H1 (cell line): Measurements from ENCODE around the gene ZNF407. TPM values are rescaled to one million over a fixed set of nuclear protein-coding genes. Genes with fewer than 3 reads are reported as not detected.

ENCODE experiments used
- CTCF ChIA-PET: fragments of 300-600 bp; sonication (Branson Sonifier 250); formaldehyde crosslinking; loops from one replicate; lab custom pipeline; 2021; ENCODE audit not compliant: partially characterized antibody; lab: Charles Lee
- POLR2A ChIA-PET: fragments of 300-600 bp; sonication (Branson Sonifier 250); formaldehyde crosslinking; loops from one replicate; lab custom pipeline; 2021; ENCODE audit warnings: inconsistent platforms; ENCODE audit not compliant: partially characterized antibody; lab: Charles Lee
- DNase-seq, 2 experiments: peaks; one replicate each; pipeline versions ENCODE4 v3.0.0 to v3.0.0-alpha.2; 2010 to 2022; ENCODE audit warnings: low spot score in 2 of 2, low read depth in 1 of 2, mixed read lengths in 1 of 2
- FAIRE-seq: peaks from 2 replicates; lab custom pipeline; 2011; peaks lifted over from hg19 to GRCh38; lab: Jason Lieb, UNC
- H2AFZ ChIP-seq: 2 replicates; pipeline ENCODE4 v1.8.1; 2012; ENCODE audit warnings: low read length, inconsistent platforms
- H2AK5ac ChIP-seq: 2 replicates; pipeline ENCODE4 v1.6.1; 2013; ENCODE audit warnings: low read depth, low read length
- H2BK120ac ChIP-seq: replicated peaks from 2 replicates; pipeline ENCODE3; 2013; ENCODE audit warnings: low read depth, low read length, inconsistent platforms
- H2BK12ac ChIP-seq: 2 replicates; pipeline ENCODE4 v1.6.1; 2013; ENCODE audit warnings: low read depth, low read length
- H2BK15ac ChIP-seq: 2 replicates; pipeline ENCODE4 v1.6.1; 2013; ENCODE audit warnings: low read length
- H2BK20ac ChIP-seq: 2 replicates; pipeline ENCODE4 v1.6.1; 2013; ENCODE audit warnings: low read length
- H2BK5ac ChIP-seq: 2 replicates; pipeline ENCODE4 v1.6.1; 2013; ENCODE audit warnings: low read depth, low read length
- H3K14ac ChIP-seq: 2 replicates; pipeline ENCODE4 v1.6.1; 2013; ENCODE audit warnings: inconsistent platforms; ENCODE audit not compliant: insufficient read length
- H3K18ac ChIP-seq: 2 replicates; pipeline ENCODE4 v1.6.1; 2013; ENCODE audit warnings: low read length; ENCODE audit errors: extremely low read depth
- H3K23ac ChIP-seq: 2 replicates; pipeline ENCODE4 v1.6.1; 2013; ENCODE audit warnings: inconsistent platforms; ENCODE audit not compliant: insufficient read length
- H3K23me2 ChIP-seq: 2 replicates; pipeline ENCODE4 v1.6.1; 2013; ENCODE audit warnings: low read depth, low read length
- H3K27ac ChIP-seq: 2 replicates; pipeline ENCODE4 v1.6.1; 2011; ENCODE audit warnings: low read depth, low read length, inconsistent platforms
- H3K27me3 ChIP-seq, 4 experiments: replicated peaks in 1 of 4; 1 replicate in 1 of 4; 2 replicates in 3 of 4; pipeline versions ENCODE4 v1.6.1 to v1.8.1; 2011 to 2013; ENCODE audit warnings: low read length in 3 of 4, mild to moderate bottlenecking in 3 of 4, inconsistent platforms in 2 of 4, mixed read lengths in 2 of 4, moderate library complexity in 1 of 4; ENCODE audit not compliant: control insufficient read depth in 3 of 4, insufficient read depth in 3 of 4; ENCODE audit errors: extremely low read depth in 1 of 4
- H3K36me3 ChIP-seq, 4 experiments: 2 replicates each; pipeline versions ENCODE4 v1.6.1 to v1.8.1; 2011 to 2013; ENCODE audit warnings: mild to moderate bottlenecking in 4 of 4, low read length in 3 of 4, moderate library complexity in 2 of 4, control low read depth in 1 of 4, inconsistent platforms in 1 of 4; ENCODE audit not compliant: insufficient read depth in 4 of 4, control insufficient read depth in 2 of 4
- H3K4ac ChIP-seq: replicated peaks from 2 replicates; pipeline ENCODE3; 2013; ENCODE audit warnings: low read length, low read depth, mixed read lengths, inconsistent platforms; ENCODE audit not compliant: insufficient read length
- H3K4me1 ChIP-seq, 4 experiments: replicated peaks in 1 of 4; 1 replicate in 1 of 4; 2 replicates in 3 of 4; pipeline versions ENCODE4 v1.6.1 to v1.8.1; 2011 to 2013; ENCODE audit warnings: low read length in 3 of 4, inconsistent platforms in 2 of 4, mixed read lengths in 1 of 4; ENCODE audit not compliant: insufficient read depth in 4 of 4, control insufficient read depth in 3 of 4
- H3K4me2 ChIP-seq, 2 experiments: 2 replicates each; pipeline versions ENCODE4 v1.6.1 to v1.8.1; 2011 to 2013; ENCODE audit warnings: low read depth in 2 of 2, low read length in 2 of 2, control low read depth in 1 of 2, inconsistent platforms in 1 of 2, mild to moderate bottlenecking in 1 of 2; ENCODE audit not compliant: insufficient read depth in 1 of 2
- H3K4me3 ChIP-seq, 4 experiments: fragments of 200-600, 300-600 bp in 1 of 4; sonication (generic), shearing (Covaris generic), sonication (Bioruptor Twin) in 1 of 4; 2 replicates each; pipeline versions ENCODE4 v1.5.1 to v1.8.1; 2011 to 2016; ENCODE audit warnings: low read length in 4 of 4, low read depth in 3 of 4, control low read depth in 2 of 4, inconsistent platforms in 2 of 4, mild to moderate bottlenecking in 2 of 4, mixed read lengths in 1 of 4, moderate library complexity in 1 of 4; ENCODE audit not compliant: insufficient read depth in 2 of 4; ENCODE audit errors: extremely low read depth in 1 of 4
- H3K56ac ChIP-seq: replicated peaks from 2 replicates; pipeline ENCODE3; 2013; ENCODE audit warnings: low read depth, mild to moderate bottlenecking, mixed read lengths, low read length, inconsistent platforms; ENCODE audit not compliant: insufficient read length
- H3K79me1 ChIP-seq: 2 replicates; pipeline ENCODE4 v1.6.1; 2013; ENCODE audit warnings: low read depth, low read length, control low read depth
- H3K79me2 ChIP-seq, 2 experiments: 2 replicates each; pipeline versions ENCODE4 v1.6.1 to v1.8.1; 2012 to 2013; ENCODE audit warnings: low read length in 2 of 2, mild to moderate bottlenecking in 2 of 2, inconsistent platforms in 1 of 2; ENCODE audit not compliant: insufficient read depth in 2 of 2, control insufficient read depth in 1 of 2
- H3K9ac ChIP-seq, 4 experiments: replicated peaks in 1 of 4; 1 replicate in 1 of 4; 2 replicates in 3 of 4; pipeline versions ENCODE4 v1.6.1 to v1.8.1; 2011 to 2013; ENCODE audit warnings: low read depth in 3 of 4, low read length in 3 of 4, control low read depth in 2 of 4, mild to moderate bottlenecking in 2 of 4, moderate library complexity in 2 of 4, inconsistent platforms in 1 of 4; ENCODE audit errors: extremely low read depth in 1 of 4
- H3K9me3 ChIP-seq, 2 experiments: 2 replicates each; pipeline versions ENCODE4 v1.6.1 to v1.8.1; 2012 to 2013; ENCODE audit warnings: mild to moderate bottlenecking in 2 of 2, moderate library complexity in 2 of 2, control low read depth in 1 of 2, inconsistent platforms in 1 of 2, low read depth in 1 of 2, low read length in 1 of 2, mixed read lengths in 1 of 2; ENCODE audit not compliant: insufficient read depth in 2 of 2
- H4K20me1 ChIP-seq, 2 experiments: replicated peaks in 1 of 2; 2 replicates each; pipeline versions ENCODE3 to v1.8.1; 2011 to 2013; ENCODE audit warnings: inconsistent platforms in 2 of 2, low read length in 2 of 2, mild to moderate bottlenecking in 1 of 2; ENCODE audit not compliant: insufficient read depth in 2 of 2, control insufficient read depth in 1 of 2
- H4K5ac ChIP-seq: 2 replicates; pipeline ENCODE4 v1.6.1; 2013; ENCODE audit warnings: low read length, low read depth, mixed read lengths, inconsistent platforms; ENCODE audit not compliant: insufficient read length
- H4K8ac ChIP-seq: 2 replicates; pipeline ENCODE4 v1.8.0; 2013; ENCODE audit warnings: mild to moderate bottlenecking, moderate library complexity, low read length, inconsistent platforms; ENCODE audit not compliant: insufficient read depth; ENCODE audit errors: extremely low read depth
- H4K91ac ChIP-seq: replicated peaks from 2 replicates; pipeline ENCODE3; 2013; ENCODE audit warnings: low read length, mixed read lengths, inconsistent platforms; ENCODE audit not compliant: insufficient read length
- ATF2 ChIP-seq: IDR thresholded peaks from 2 replicates; pipeline ENCODE4 v1.6.1; 2012; ENCODE audit warnings: low read length, inconsistent platforms
- BACH1 ChIP-seq: IDR thresholded peaks from 2 replicates; pipeline ENCODE4 v1.6.1; 2012; ENCODE audit warnings: low read length, improper control_type of control experiment
- JUND ChIP-seq: IDR thresholded peaks from 2 replicates; pipeline ENCODE4 v1.6.1; 2011; ENCODE audit warnings: mild to moderate bottlenecking, improper control_type of control experiment, low read length
- POU5F1 ChIP-seq: IDR thresholded peaks from 2 replicates; pipeline ENCODE4 v1.6.1; 2011; ENCODE audit warnings: low read depth, mild to moderate bottlenecking, low read length, moderate library complexity
- RBBP5 ChIP-seq: IDR thresholded peaks from 2 replicates; pipeline ENCODE4 v1.7.1; 2012; ENCODE audit warnings: low read depth, mild to moderate bottlenecking, inconsistent platforms, low read length, moderate library complexity, borderline replicate concordance
- RFX5 ChIP-seq: IDR thresholded peaks from 2 replicates; pipeline ENCODE4 v1.6.1; 2011; ENCODE audit warnings: low read depth, low read length, improper control_type of control experiment, borderline replicate concordance
- SUZ12 ChIP-seq: fragments of 200-600 bp; sonication (generic); IDR thresholded peaks from 2 replicates; pipeline ENCODE4 v1.6.1; 2012; ENCODE audit warnings: mild to moderate bottlenecking, inconsistent platforms, low read length, moderate library complexity, mixed read lengths
- TAF7 ChIP-seq: optimal IDR thresholded peaks from 2 replicates; pipeline ENCODE3; 2011; ENCODE audit warnings: low read depth, mild to moderate bottlenecking, inconsistent platforms, low read length, moderate library complexity, borderline replicate concordance
- WGBS, 2 experiments: shearing (Covaris generic) in 1 of 2; methylation state at CpG; one replicate each; pipeline versions ENCODE4 v1.1.6 to v1.1.7; 2013 to 2015; ENCODE audit warnings: low lambda C conversion rate in 2 of 2, mixed read lengths in 2 of 2, inconsistent platforms in 1 of 2, low coverage in 1 of 2, missing lambda C conversion rate in 1 of 2; ENCODE audit not compliant: insufficient replicate concordance in 2 of 2, insufficient coverage in 1 of 2, insufficient read length in 1 of 2; ENCODE audit errors: extremely low coverage in 1 of 2, missing lambda C conversion rate in 1 of 2; 5-methylcytosine and 5-hydroxymethylcytosine counted together
- polyA plus RNA-seq, 7 experiments: library from polyadenylated mRNA; depleted of rRNA in 3 of 7; stranded (reverse) in 5 of 7; unstranded in 2 of 7; fragments of >200 nt in 5 of 7; fragments of 200-250 nt in 2 of 7; gene quantifications; 1 replicate in 5 of 7; 2 replicates in 1 of 7; 4 replicates in 1 of 7; pipeline versions ENCODE4 v1.2.1 to v1.2.3, GENCODE V29; 2011 to 2013; ENCODE audit warnings: missing spikeins in 2 of 7, mixed read lengths in 2 of 7
- total RNA-seq: library from RNA; stranded (reverse); fragmentation: NEBNext Ultra II Directional; extraction: Animal tissue kit (Norgen Biotek cat#: 25700); gene quantifications from 2 replicates; pipeline ENCODE4 v1.2.1, GENCODE V29; 2021

ZNF407 gene
- total and polyA plus RNA-seq, 2 of the 8 experiments (the other 6 are each of a cell fraction or from before 2014, with no cell fraction given) = 1.5 to 6.8 TPM

GRCh38 chr18:74562131-74562730 lies 35.4 kb upstream of the ZNF407 start:
- FAIRE-seq = no peak
- ChIA-PET CTCF (interaction anchor here (0.7 to 1.2 kb wide), 4 partner anchors 9 to 278 kb away, joined by 3 to 5 read pairs (median 5); no protein-coding TSS in a partner anchor), POLR2A (no interaction called here)

More at GRCh38 chr18:74562131-74562730, 35.4 kb upstream of the ZNF407 start:
- no peak overlapping the region for H3K27ac ChIP-seq
- H2BK12ac ChIP-seq = no peak overlapping the region
- H2AFZ ChIP-seq = no peak overlapping the region
- no peak overlapping the region for H3K14ac ChIP-seq
- H4K91ac ChIP-seq = no peak overlapping the region
- no peaks in the 10 kb centered on the region for H3K79me2 ChIP-seq
- no peak overlapping the region for H3K4ac ChIP-seq
- DNase-seq = no peak
- H3K4me3 ChIP-seq = no peak overlapping the region
- no peak overlapping the region for H3K56ac ChIP-seq
- H4K5ac ChIP-seq = no peak overlapping the region
- H3K18ac ChIP-seq = no peak overlapping the region
- H4K20me1 ChIP-seq = no peaks in the 10 kb centered on the region
- no peaks in the 10 kb centered on the region for H3K4me1 ChIP-seq
- H2BK15ac ChIP-seq = no peak overlapping the region
- no peak overlapping the region for H3K9ac ChIP-seq
- H3K4me2 ChIP-seq = no peak overlapping the region
- no peak overlapping the region for H2BK120ac ChIP-seq
- H4K8ac ChIP-seq = no peak overlapping the region
- no peak overlapping the region for H2BK20ac ChIP-seq
- H2BK5ac ChIP-seq = no peak overlapping the region
- TF ChIP-seq SUZ12 = no peak
- TF ChIP-seq BACH1 = no peak
- no peak for TF ChIP-seq POU5F1
- no peak for TF ChIP-seq RBBP5
- TF ChIP-seq TAF7 = no peak
- TF ChIP-seq JUND = no peak
- TF ChIP-seq ATF2 = no peak
- no peak for TF ChIP-seq RFX5
- H3K23me2 ChIP-seq = no peaks in the 10 kb centered on the region
- WGBS, 2 experiments = 82% methylated on average over 4 of the region's 4 CpGs; no CpG with 5 or more reads in 1 of the 2 experiments
- H3K23ac ChIP-seq = no peak overlapping the region
- H3K79me1 ChIP-seq = no peaks in the 10 kb centered on the region
- H3K9me3 ChIP-seq = peaks cover 8 to 12% of the 10 kb centered on the region in 2 experiments
- no peaks in the 10 kb centered on the region for H3K36me3 ChIP-seq
- H2AK5ac ChIP-seq = no peak overlapping the region
- H3K27me3 ChIP-seq = no peaks in the 10 kb centered on the region
